Glutamatergic neuron (in vitro differentiated cells): ENCODE data around the gene ZNF184. TPM values are rescaled to one million over a fixed set of nuclear protein-coding genes. Genes with fewer than 3 reads are reported as not detected.

ENCODE experiments used
- DNase-seq: peaks from one replicate; pipeline ENCODE4 v3.0.0; 2022
- H3K27ac Mint-ChIP-seq: one replicate; pipeline ENCODE4 v1.8.0; 2020; ENCODE audit warnings: mild to moderate bottlenecking, mixed read lengths, inconsistent platforms; ENCODE audit not compliant: unreplicated experiment
- H3K27me3 Mint-ChIP-seq: one replicate; pipeline ENCODE4 v1.8.0; 2020; ENCODE audit warnings: mild to moderate bottlenecking, moderate library complexity, mixed read lengths, inconsistent platforms; ENCODE audit not compliant: unreplicated experiment
- H3K36me3 Mint-ChIP-seq: one replicate; pipeline ENCODE4 v1.8.0; 2020; ENCODE audit warnings: mild to moderate bottlenecking, mixed read lengths, inconsistent platforms; ENCODE audit not compliant: unreplicated experiment
- H3K4me1 Mint-ChIP-seq: one replicate; pipeline ENCODE4 v1.8.0; 2020; ENCODE audit warnings: mild to moderate bottlenecking, low read depth, mixed read lengths, inconsistent platforms; ENCODE audit not compliant: unreplicated experiment
- H3K4me3 Mint-ChIP-seq: one replicate; pipeline ENCODE4 v1.8.0; 2020; ENCODE audit warnings: mild to moderate bottlenecking, mixed read lengths, inconsistent platforms; ENCODE audit not compliant: unreplicated experiment
- H3K9me3 Mint-ChIP-seq: one replicate; pipeline ENCODE4 v1.8.0; 2020; ENCODE audit warnings: mild to moderate bottlenecking, moderate library complexity, mixed read lengths, inconsistent platforms; ENCODE audit not compliant: unreplicated experiment
- total RNA-seq: library from RNA; stranded (reverse); fragmentation: NEBNext Ultra II Directional; extraction: Animal tissue kit (Norgen Biotek cat#: 25700); gene quantifications from one replicate; pipeline ENCODE4 v1.2.1, GENCODE V29; 2021; ENCODE audit not compliant: unreplicated experiment
- TF ChIP-seq, protein P1 (sequence below): fragments of 200-600 bp; sonication (generic); IDR thresholded peaks from one replicate; pipeline ENCODE4 v1.5.0; 2021; ENCODE audit not compliant: partially characterized antibody, unreplicated experiment

Gene ZNF184
- total RNA-seq, 1 donor from 2014 or later, result 10.8 TPM

DNA sequence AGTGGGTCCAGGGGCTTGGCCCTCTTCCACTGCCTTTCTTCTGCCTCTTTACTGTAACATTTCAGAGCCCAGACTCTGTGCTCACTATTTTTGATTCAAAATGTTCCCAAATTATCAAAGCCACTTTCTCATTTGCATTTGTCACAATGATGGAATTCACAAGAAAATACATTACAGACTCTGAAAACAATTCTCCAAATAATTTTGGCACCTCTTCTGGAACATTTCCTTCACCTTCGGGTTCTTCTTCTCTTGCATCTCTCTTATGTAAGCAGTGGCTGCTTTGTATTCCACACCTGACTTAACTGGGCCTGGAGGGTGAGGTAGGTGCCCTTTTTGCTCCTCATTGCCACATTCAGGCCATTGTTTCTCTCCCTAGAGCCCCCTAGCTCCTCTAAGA is 30.0 kb downstream of the ZNF184 start:
- no peak for DNase-seq
- Mint-ChIP-seq H3K4me3 (no peak overlapping the region), H3K4me1 (no peaks in the 10 kb centered on the region), H3K27ac (no peak overlapping the region), H3K9me3 (peaks cover 5% of the 10 kb centered on the region), H3K27me3 (no peaks in the 10 kb centered on the region), H3K36me3 (peaks cover 13% of the 10 kb centered on the region)
- TF ChIP-seq, protein P1, sequence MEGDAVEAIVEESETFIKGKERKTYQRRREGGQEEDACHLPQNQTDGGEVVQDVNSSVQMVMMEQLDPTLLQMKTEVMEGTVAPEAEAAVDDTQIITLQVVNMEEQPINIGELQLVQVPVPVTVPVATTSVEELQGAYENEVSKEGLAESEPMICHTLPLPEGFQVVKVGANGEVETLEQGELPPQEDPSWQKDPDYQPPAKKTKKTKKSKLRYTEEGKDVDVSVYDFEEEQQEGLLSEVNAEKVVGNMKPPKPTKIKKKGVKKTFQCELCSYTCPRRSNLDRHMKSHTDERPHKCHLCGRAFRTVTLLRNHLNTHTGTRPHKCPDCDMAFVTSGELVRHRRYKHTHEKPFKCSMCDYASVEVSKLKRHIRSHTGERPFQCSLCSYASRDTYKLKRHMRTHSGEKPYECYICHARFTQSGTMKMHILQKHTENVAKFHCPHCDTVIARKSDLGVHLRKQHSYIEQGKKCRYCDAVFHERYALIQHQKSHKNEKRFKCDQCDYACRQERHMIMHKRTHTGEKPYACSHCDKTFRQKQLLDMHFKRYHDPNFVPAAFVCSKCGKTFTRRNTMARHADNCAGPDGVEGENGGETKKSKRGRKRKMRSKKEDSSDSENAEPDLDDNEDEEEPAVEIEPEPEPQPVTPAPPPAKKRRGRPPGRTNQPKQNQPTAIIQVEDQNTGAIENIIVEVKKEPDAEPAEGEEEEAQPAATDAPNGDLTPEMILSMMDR, result no peak

DNA sequence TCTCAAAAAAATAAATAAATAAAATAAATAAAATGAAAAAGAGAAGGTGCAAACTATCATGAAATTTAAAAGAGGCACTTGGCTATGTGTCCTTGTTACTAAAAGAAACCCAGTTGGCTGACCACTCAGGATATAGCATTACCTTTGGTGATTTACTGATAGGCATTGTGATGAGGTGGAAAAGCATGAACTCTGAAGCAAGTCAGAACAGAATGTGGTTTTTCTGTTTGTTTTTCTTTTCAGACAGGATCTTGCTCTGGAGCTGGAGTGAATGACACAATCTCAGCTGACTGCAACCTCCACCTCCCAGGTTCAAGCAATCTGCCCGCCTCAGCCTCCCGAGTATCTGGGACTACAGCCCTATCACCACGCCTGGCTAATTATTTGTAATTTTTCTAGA is 31.9 kb downstream of the ZNF184 start:
- Mint-ChIP-seq H3K27ac (no peak overlapping the region), H3K36me3 (peaks cover 13% of the 10 kb centered on the region), H3K4me3 (no peak overlapping the region)

DNA sequence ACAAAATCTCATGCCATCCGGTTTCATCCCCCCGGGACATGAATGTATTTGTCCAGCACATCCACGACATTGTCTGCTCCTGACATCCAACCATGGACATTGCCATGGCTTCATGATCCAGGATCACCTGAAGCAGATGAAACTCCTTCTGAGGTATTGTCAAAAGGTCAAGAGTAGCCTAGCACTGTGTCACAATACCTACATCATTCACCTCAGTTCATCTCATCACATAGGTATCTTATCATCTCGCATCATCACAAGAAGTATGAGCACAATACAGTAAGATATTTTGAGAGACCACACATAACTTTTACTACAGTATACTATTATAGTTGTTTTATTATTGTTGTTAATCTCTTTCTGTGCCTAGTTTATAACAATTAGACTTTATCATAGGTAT is 33.5 kb downstream of the ZNF184 start:
- H3K36me3 Mint-ChIP-seq, result peaks cover 4% of the 10 kb centered on the region
- no peaks in the 10 kb centered on the region for H3K4me1 Mint-ChIP-seq
- H3K4me3 Mint-ChIP-seq, result no peak overlapping the region
- TF ChIP-seq, protein P1, result no peak
- DNase-seq, result no peak
- H3K9me3 Mint-ChIP-seq, result no peaks in the 10 kb centered on the region
- no peaks in the 10 kb centered on the region for H3K27me3 Mint-ChIP-seq
- H3K27ac Mint-ChIP-seq, result no peak overlapping the region

More for the DNA sequence above, 31.9 kb downstream of the ZNF184 start:
- TF ChIP-seq, protein P1, result no peak
- Mint-ChIP-seq H3K9me3 (peaks cover 3% of the 10 kb centered on the region), H3K4me1 (no peaks in the 10 kb centered on the region), H3K27me3 (no peaks in the 10 kb centered on the region)
- DNase-seq, result no peak

DNA sequence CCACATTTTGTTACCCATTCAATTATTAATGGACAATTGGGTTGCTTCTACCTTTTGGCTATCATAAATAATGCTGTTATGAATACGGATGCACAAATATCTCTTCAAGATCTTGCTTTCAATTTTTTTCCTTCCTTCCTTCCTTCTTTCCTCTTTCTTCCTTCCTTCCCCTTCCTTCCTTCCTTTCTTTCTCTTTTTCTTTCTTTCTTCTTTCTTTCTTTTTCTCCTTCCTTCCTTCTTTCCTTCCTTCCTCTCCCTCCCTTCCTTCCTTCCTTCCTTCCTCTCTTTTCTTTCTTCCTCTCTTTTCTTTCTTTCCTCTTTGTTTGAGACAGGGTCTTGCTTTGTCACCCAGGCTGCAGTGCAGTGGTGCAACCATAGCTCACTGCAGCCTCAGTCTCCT is 39.2 kb downstream of the ZNF184 start:
- Mint-ChIP-seq H3K27me3 (no peaks in the 10 kb centered on the region), H3K36me3 (peaks cover 4% of the 10 kb centered on the region), H3K9me3 (no peaks in the 10 kb centered on the region), H3K4me1 (no peaks in the 10 kb centered on the region), H3K27ac (no peak overlapping the region), H3K4me3 (no peak overlapping the region)
- TF ChIP-seq, protein P1, result no peak
- no peak for DNase-seq

DNA sequence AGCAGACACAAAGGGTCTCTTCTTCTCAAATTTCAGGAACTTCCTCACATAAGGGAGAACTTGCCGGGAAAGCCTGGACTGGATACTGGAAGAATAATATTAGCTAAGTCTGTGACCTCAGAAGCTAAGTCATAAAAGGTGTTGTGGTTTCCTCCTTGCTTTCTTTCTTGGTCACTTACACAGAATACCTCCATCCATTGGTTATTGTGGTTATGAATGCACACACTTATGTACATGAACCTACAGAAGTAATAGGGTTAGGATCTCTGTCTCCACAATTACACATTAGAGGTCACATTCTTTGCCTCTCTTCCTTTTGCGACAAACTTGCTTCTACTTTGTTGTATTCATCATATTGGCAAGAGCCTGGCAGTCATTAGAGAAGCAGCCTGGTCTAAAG is 43.9 kb downstream of the ZNF184 start:
- no peak for DNase-seq
- H3K27me3 Mint-ChIP-seq, result no peaks in the 10 kb centered on the region
- H3K4me1 Mint-ChIP-seq, result no peaks in the 10 kb centered on the region
- no peak overlapping the region for H3K4me3 Mint-ChIP-seq
- no peaks in the 10 kb centered on the region for H3K9me3 Mint-ChIP-seq
- H3K27ac Mint-ChIP-seq, result no peak overlapping the region
- no peaks in the 10 kb centered on the region for H3K36me3 Mint-ChIP-seq
- TF ChIP-seq, protein P1, result no peak
